ENCODE measurements around the gene DGKI.

The DGKI gene

GRCh38 chr7:137501562-137501961 lies 345.2 kb downstream of the DGKI start:
- Histone ChIP-seq H3K4me1 (ENCODE audit: control insufficient read depth, insufficient read depth, low read length) (no peaks in the 10 kb centered on the region), H3K9me3 (ENCODE audit: control insufficient read depth, insufficient read depth, low read depth, low read length) (no peaks in the 10 kb centered on the region), H3K36me3 (ENCODE audit: control insufficient read depth in 2 of 2, insufficient read depth in 1 of 2, low read length in 2 of 2) (no peaks in the 10 kb centered on the region), H3K4me3 (ENCODE audit: low read depth, low read length) (no peak overlapping the region), H3K27ac (ENCODE audit: extremely low read depth, low read depth, low read length) (no peak overlapping the region)
- ChIA-PET CTCF (no interaction called here), POLR2A (no interaction called here)
- TF ChIP-seq PBX3 (CRISPR knock-in tag; IDR thresholded peaks at IDR 0.05), result no peak
- no peak for TF ChIP-seq ZNF426 (tag by site-specific recombination; IDR thresholded peaks at IDR 0.05)
- no peak for TF ChIP-seq YY1 (tag by site-specific recombination; IDR thresholded peaks at IDR 0.05)
- TF ChIP-seq ZNF416 (tag by site-specific recombination; IDR thresholded peaks at IDR 0.05), result no peak
- no peak for TF ChIP-seq ZBTB7A (tag by site-specific recombination; IDR thresholded peaks at IDR 0.05; ENCODE audit: low read depth)
- no peak for TF ChIP-seq ZNF585B (tag by site-specific recombination; IDR thresholded peaks at IDR 0.05)
- no peak for TF ChIP-seq ZNF266 (tag by site-specific recombination; IDR thresholded peaks at IDR 0.05; ENCODE audit: low read depth)

- no peaks in the 10 kb centered on the region for H3K4me1 ChIP-seq (ENCODE audit: control insufficient read depth, insufficient read depth, low read length)
- ChIA-PET POLR2A (no interaction called here), CTCF (no interaction called here)
- no peaks in the 10 kb centered on the region for H3K36me3 ChIP-seq (ENCODE audit: control insufficient read depth in 2 of 2, insufficient read depth in 1 of 2, low read length in 2 of 2)
- H3K4me3 ChIP-seq (ENCODE audit: low read depth, low read length), result no peak overlapping the region
- H3K9me3 ChIP-seq (ENCODE audit: control insufficient read depth, insufficient read depth, low read depth, low read length), result no peaks in the 10 kb centered on the region
- no peak overlapping the region for H3K27ac ChIP-seq (ENCODE audit: extremely low read depth, low read depth, low read length)
- TF ChIP-seq ZNF830 (tag by site-specific recombination; IDR thresholded peaks at IDR 0.05; ENCODE audit: low read depth) (no peak), ZNF114 (tag by site-specific recombination; IDR thresholded peaks at IDR 0.05) (no peak)
Measured at GRCh38 chr7:137492889-137493288, 353.9 kb downstream of the DGKI start.

DNA sequence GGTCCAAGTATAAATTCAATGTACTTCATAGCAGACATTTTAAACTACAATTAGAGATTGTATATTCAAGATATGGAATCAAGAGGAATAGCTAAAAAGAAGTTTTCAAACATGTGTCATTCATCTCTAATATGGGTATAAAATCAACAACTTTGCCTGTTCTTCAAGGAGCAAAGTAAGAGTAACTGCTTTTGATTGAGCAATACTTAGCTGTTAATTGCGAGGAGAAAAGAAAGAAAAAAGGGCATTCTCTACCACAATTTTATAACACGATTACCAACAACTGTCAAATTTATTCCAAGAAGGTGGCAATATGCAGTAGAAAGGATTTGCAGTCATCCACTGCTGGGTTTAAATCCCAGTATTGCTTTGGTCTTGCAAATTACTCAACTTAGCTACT lies 356.9 kb downstream of the DGKI start:
- TF ChIP-seq ZNF654 (tag by site-specific recombination; IDR thresholded peaks at IDR 0.05; ENCODE audit: low read depth) (no peak), KLF7 (tag by site-specific recombination; IDR thresholded peaks at IDR 0.05; ENCODE audit: borderline replicate concordance) (no peak), ZFP69B (tag by site-specific recombination; IDR thresholded peaks at IDR 0.05) (no peak), SP3 (tag by site-specific recombination; IDR thresholded peaks at IDR 0.05) (no peak), ZNF202 (tag by site-specific recombination; IDR thresholded peaks at IDR 0.05; ENCODE audit: borderline replicate concordance) (no peak), ZNF529 (tag by site-specific recombination; IDR thresholded peaks at IDR 0.05; ENCODE audit: insufficient replicate concordance) (no peak)
- Histone ChIP-seq H3K4me3 (ENCODE audit: low read depth, low read length) (no peak overlapping the region), H3K4me1 (ENCODE audit: control insufficient read depth, insufficient read depth, low read length) (no peaks in the 10 kb centered on the region), H3K27ac (ENCODE audit: extremely low read depth, low read depth, low read length) (no peak overlapping the region), H3K36me3 (ENCODE audit: control insufficient read depth in 2 of 2, insufficient read depth in 1 of 2, low read length in 2 of 2) (no peaks in the 10 kb centered on the region), H3K9me3 (ENCODE audit: control insufficient read depth, insufficient read depth, low read depth, low read length) (no peaks in the 10 kb centered on the region)
- CTCF ChIA-PET, result interaction anchor here (0.7 to 1.1 kb wide), 3 partner anchors 13 to 135 kb away, joined by 3 read pairs; no protein-coding TSS in a partner anchor
- POLR2A ChIA-PET, result no interaction called here

GRCh38 chr7:137488038-137488437 lies 358.7 kb downstream of the DGKI start:
- H3K9me3 ChIP-seq (ENCODE audit: control insufficient read depth, insufficient read depth, low read depth, low read length), result no peaks in the 10 kb centered on the region
- H3K36me3 ChIP-seq (ENCODE audit: control insufficient read depth in 2 of 2, insufficient read depth in 1 of 2, low read length in 2 of 2), result no peaks in the 10 kb centered on the region
- H3K4me1 ChIP-seq (ENCODE audit: control insufficient read depth, insufficient read depth, low read length), result no peaks in the 10 kb centered on the region
- CTCF ChIA-PET, result no interaction called here
- no peak overlapping the region for H3K4me3 ChIP-seq (ENCODE audit: low read depth, low read length)
- TF ChIP-seq ZNF501 (tag by site-specific recombination; IDR thresholded peaks at IDR 0.05) (no peak), ZNF530 (tag by site-specific recombination; IDR thresholded peaks at IDR 0.05; ENCODE audit: low read depth) (no peak), ZNF24 (tag by site-specific recombination; IDR thresholded peaks at IDR 0.05) (no peak), HOXC10 (CRISPR knock-in tag; IDR thresholded peaks at IDR 0.05) (no peak), ZFP69B (tag by site-specific recombination; IDR thresholded peaks at IDR 0.05) (no peak), ZBTB44 (tag by site-specific recombination; IDR thresholded peaks at IDR 0.05) (no peak), ZFP41 (tag by site-specific recombination; IDR thresholded peaks at IDR 0.05; ENCODE audit: borderline replicate concordance) (no peak), IKZF3 (tag by site-specific recombination; IDR thresholded peaks at IDR 0.05) (no peak), ZNF791 (tag by site-specific recombination; IDR thresholded peaks at IDR 0.05) (no peak), ZNF433 (tag by site-specific recombination; IDR thresholded peaks at IDR 0.05; ENCODE audit: low read depth) (no peak), ZNF677 (tag by site-specific recombination; IDR thresholded peaks at IDR 0.05) (no peak), GFI1B (tag by site-specific recombination; IDR thresholded peaks at IDR 0.05) (no peak), ZBTB21 (tag by site-specific recombination; IDR thresholded peaks at IDR 0.05) (no peak)
- POLR2A ChIA-PET, result no interaction called here
- H3K27ac ChIP-seq (ENCODE audit: extremely low read depth, low read depth, low read length), result no peak overlapping the region
